CD1c-positive myeloid dendritic cell (primary cell): ENCODE data around the gene SLC16A6.
"Not testable (repeated sequence)": the region's sequence is repeated elsewhere in the genome, so short reads cannot be mapped to it uniquely, and the experiment has no call there.

Source experiments
- DNase-seq: peaks from one replicate; pipeline ENCODE4 v3.0.0-alpha.2; 2016; ENCODE audit errors: extremely low spot score

The SLC16A6 gene

GRCh38 chr17:68247445-68248198 lies 43.3 kb downstream of the SLC16A6 start, which contains the start of gene AMZ2:
Gene AMZ2, plus strand, starts transcription at chr17:68248043. Its CDS starts 2,145 bp downstream, at chr17:68250188.
- peak; percentile 99 for DNase-seq

GRCh38 chr17:68246271-68247028 lies 44.5 kb downstream of the SLC16A6 start:
- no peak for DNase-seq

GRCh38 chr17:68239632-68240366 lies 51.1 kb downstream of the SLC16A6 start:
- no peak for DNase-seq

- no peak for DNase-seq
These were observed 52.1 kb downstream of the SLC16A6 start for GRCh38 chr17:68238871-68239253.

- DNase-seq: peak; percentile 35
These were observed 52.6 kb downstream of the SLC16A6 start for GRCh38 chr17:68238164-68238870.

GRCh38 chr17:68237369-68238163 lies 53.4 kb downstream of the SLC16A6 start:
- DNase-seq: peak; percentile 91

- not testable (repeated sequence) for DNase-seq
These were observed 55.6 kb downstream of the SLC16A6 start for GRCh38 chr17:68235336-68235791.

GRCh38 chr17:68234726-68235335 lies 56.1 kb downstream of the SLC16A6 start:
- peak; percentile 91 for DNase-seq

- peak; percentile 41 for DNase-seq
These were observed 58.2 kb downstream of the SLC16A6 start for GRCh38 chr17:68232741-68233140.

GRCh38 chr17:68231541-68231940 lies 59.4 kb downstream of the SLC16A6 start:
- peak; percentile 68 for DNase-seq

GRCh38 chr17:68231131-68231530 lies 59.8 kb downstream of the SLC16A6 start:
- not testable (repeated sequence) for DNase-seq

GRCh38 chr17:68229619-68230018 lies 61.3 kb downstream of the SLC16A6 start:
- no peak for DNase-seq

GRCh38 chr17:68228817-68229570 lies 61.9 kb downstream of the SLC16A6 start:
- DNase-seq: peak; percentile 16

- peak; percentile 85 for DNase-seq
These were observed 62.8 kb downstream of the SLC16A6 start for GRCh38 chr17:68228039-68228680.

- DNase-seq: not testable (repeated sequence)
These were observed 65.9 kb downstream of the SLC16A6 start for GRCh38 chr17:68225055-68225454.

GRCh38 chr17:68222606-68223005 lies 68.3 kb downstream of the SLC16A6 start:
- DNase-seq: no peak

GRCh38 chr17:68221786-68222185 lies 69.1 kb downstream of the SLC16A6 start:
- no peak for DNase-seq

GRCh38 chr17:68220786-68221185 lies 70.1 kb downstream of the SLC16A6 start:
- not testable (repeated sequence) for DNase-seq

- not testable (repeated sequence) for DNase-seq
These were observed 70.7 kb downstream of the SLC16A6 start for GRCh38 chr17:68220186-68220585.
